Measurements from ENCODE around the gene OCA2.

The OCA2 gene

GRCh38 chr15:28096670-28097431 lies 2.3 kb downstream of the OCA2 start:
- TF ChIP-seq EGR1 (IDR thresholded peaks at IDR 0.05) (no peak), MAX (IDR thresholded peaks at IDR 0.05) (no peak), TCF12 (IDR thresholded peaks at IDR 0.05; ENCODE audit: low read depth) (no peak), NFIC (IDR thresholded peaks at IDR 0.05) (no peak)

GRCh38 chr15:28096411-28096669 lies 2.8 kb downstream of the OCA2 start:
- TF ChIP-seq TAF1 (IDR thresholded peaks at IDR 0.05; ENCODE audit: low read depth) (no peak), CREB1 (IDR thresholded peaks at IDR 0.05; ENCODE audit: low read depth) (no peak), TCF12 (IDR thresholded peaks at IDR 0.05; ENCODE audit: low read depth) (no peak), FOXM1 (IDR thresholded peaks at IDR 0.05; ENCODE audit: borderline replicate concordance, low read depth) (no peak), USF1 (IDR thresholded peaks at IDR 0.05) (no peak), MAX (IDR thresholded peaks at IDR 0.05) (no peak), RAD21 (IDR thresholded peaks at IDR 0.05; ENCODE audit: low read depth) (no peak), NFIC (IDR thresholded peaks at IDR 0.05) (no peak), YY1 (IDR thresholded peaks at IDR 0.05; ENCODE audit: low read depth) (no peak), EP300 (IDR thresholded peaks at IDR 0.05; ENCODE audit: borderline replicate concordance) (no peak), EGR1 (IDR thresholded peaks at IDR 0.05) (no peak), CEBPB (IDR thresholded peaks at IDR 0.05) (no peak)

- TF ChIP-seq MAX (IDR thresholded peaks at IDR 0.05) (peak; percentile 41), YY1 (IDR thresholded peaks at IDR 0.05; ENCODE audit: low read depth) (no peak), ZBTB7A (IDR thresholded peaks at IDR 0.05; ENCODE audit: low read depth) (no peak), FOXM1 (IDR thresholded peaks at IDR 0.05; ENCODE audit: borderline replicate concordance, low read depth) (no peak), TAF1 (IDR thresholded peaks at IDR 0.05; ENCODE audit: low read depth) (no peak), TCF12 (IDR thresholded peaks at IDR 0.05; ENCODE audit: low read depth) (no peak), CREB1 (IDR thresholded peaks at IDR 0.05; ENCODE audit: low read depth) (no peak), USF1 (IDR thresholded peaks at IDR 0.05) (no peak), EGR1 (IDR thresholded peaks at IDR 0.05) (no peak), NFIC (IDR thresholded peaks at IDR 0.05) (0 out of 2 replicates have a peak, but pooled peaks have one; percentile 4)
These were observed 4.2 kb downstream of the OCA2 start for GRCh38 chr15:28094732-28095521.

- TF ChIP-seq YY1 (IDR thresholded peaks at IDR 0.05; ENCODE audit: low read depth) (no peak), ZBTB7A (IDR thresholded peaks at IDR 0.05; ENCODE audit: low read depth) (no peak), MAX (IDR thresholded peaks at IDR 0.05) (no peak), TAF1 (IDR thresholded peaks at IDR 0.05; ENCODE audit: low read depth) (no peak), RAD21 (IDR thresholded peaks at IDR 0.05; ENCODE audit: low read depth) (no peak), TCF12 (IDR thresholded peaks at IDR 0.05; ENCODE audit: low read depth) (no peak), USF1 (IDR thresholded peaks at IDR 0.05) (no peak), TEAD4 (IDR thresholded peaks at IDR 0.05) (no peak), CREB1 (IDR thresholded peaks at IDR 0.05; ENCODE audit: low read depth) (no peak), CEBPB (IDR thresholded peaks at IDR 0.05) (no peak), EP300 (IDR thresholded peaks at IDR 0.05; ENCODE audit: borderline replicate concordance) (no peak), FOXM1 (IDR thresholded peaks at IDR 0.05; ENCODE audit: borderline replicate concordance, low read depth) (no peak), REST (IDR thresholded peaks at IDR 0.05; ENCODE audit: low read depth) (no peak)
These were observed 5.2 kb downstream of the OCA2 start for GRCh38 chr15:28093752-28094535.

- no peak for TF ChIP-seq TEAD4 (IDR thresholded peaks at IDR 0.05)
- no peak for TF ChIP-seq TCF12 (IDR thresholded peaks at IDR 0.05; ENCODE audit: low read depth)
- TF ChIP-seq EGR1 (IDR thresholded peaks at IDR 0.05): no peak
- TF ChIP-seq FOXM1 (IDR thresholded peaks at IDR 0.05; ENCODE audit: borderline replicate concordance, low read depth): no peak
- TF ChIP-seq TAF1 (IDR thresholded peaks at IDR 0.05; ENCODE audit: low read depth): no peak
- no peak for TF ChIP-seq RAD21 (IDR thresholded peaks at IDR 0.05; ENCODE audit: low read depth)
- TF ChIP-seq MAX (IDR thresholded peaks at IDR 0.05): no peak
- TF ChIP-seq REST (IDR thresholded peaks at IDR 0.05; ENCODE audit: low read depth): no peak
- TF ChIP-seq NFIC (IDR thresholded peaks at IDR 0.05): no peak
- TF ChIP-seq EP300 (IDR thresholded peaks at IDR 0.05; ENCODE audit: borderline replicate concordance): no peak
- TF ChIP-seq ZBTB7A (IDR thresholded peaks at IDR 0.05; ENCODE audit: low read depth): no peak
- no peak for TF ChIP-seq USF1 (IDR thresholded peaks at IDR 0.05)
- no peak for TF ChIP-seq YY1 (IDR thresholded peaks at IDR 0.05; ENCODE audit: low read depth)
- TF ChIP-seq CREB1 (IDR thresholded peaks at IDR 0.05; ENCODE audit: low read depth): no peak
These were observed 7.8 kb downstream of the OCA2 start for GRCh38 chr15:28091313-28091712.
